Psoas muscle (tissue), 8 donors: ENCODE data around the gene GRID1. TPM values are rescaled to one million over a fixed set of nuclear protein-coding genes. Genes with fewer than 3 reads are reported as not detected.

Source experiments
- ATAC-seq, 4 donors: fragments of 200-7000 bp; cut with Tn5 transposase; one replicate each; pipeline ENCODE4 v1.9.1; 2020; ENCODE audit warnings: moderate library complexity in 3 of 4, mild to moderate bottlenecking in 2 of 4
- DNase-seq, 2 donors: peaks; one replicate each; pipeline ENCODE4 v3.0.0-alpha.2; 2020
- H3K27ac ChIP-seq: fragments of 200-600 bp; one replicate; pipeline ENCODE4 v1.8.0; 2022
- H3K27me3 ChIP-seq, 3 donors: fragments of 200-600 bp in 1 of 3; one replicate each; pipeline versions ENCODE4 v1.6.1 to v1.8.0; 2013 to 2022; ENCODE audit warnings: low read length in 2 of 3, mild to moderate bottlenecking in 2 of 3, moderate library complexity in 1 of 3; ENCODE audit not compliant: insufficient read depth in 3 of 3
- H3K36me3 ChIP-seq, 2 donors: fragments of 200-600 bp in 1 of 2; one replicate each; pipeline versions ENCODE4 v1.6.1 to v1.8.0; 2013 to 2022; ENCODE audit warnings: low read depth in 1 of 2, mild to moderate bottlenecking in 1 of 2, moderate library complexity in 1 of 2; ENCODE audit not compliant: insufficient read depth in 1 of 2
- H3K4me1 ChIP-seq: fragments of 200-600 bp; one replicate; pipeline ENCODE4 v1.8.0; 2022
- H3K4me3 ChIP-seq: fragments of 200-600 bp; one replicate; pipeline ENCODE4 v1.8.0; 2022; ENCODE audit warnings: mild to moderate bottlenecking
- H3K9me3 ChIP-seq: fragments of 200-600 bp; one replicate; pipeline ENCODE4 v1.8.0; 2022
- CTCF ChIP-seq: fragments of 200-600 bp; IDR thresholded peaks from one replicate; pipeline ENCODE4 v1.8.0; 2022; ENCODE audit warnings: antibody characterized with exemption
- WGBS, 3 donors: extraction: QIAGEN DNeasy Blood & Tissue Kit; methylation state at CpG; one replicate each; pipeline versions ENCODE4 v1.1.6 to v1.1.7; 2013; 5-methylcytosine and 5-hydroxymethylcytosine counted together
- intact Hi-C, 2 donors: fragments of 100-400 bp; cut with DNase I; formaldehyde crosslinking; loops; one replicate each; pipeline versions ENCODE4 v1.11.0 to v1.14.2; 2022
- polyA plus RNA-seq, 3 donors: library from polyadenylated mRNA; stranded (reverse); fragments of 200-250 nt; gene quantifications; one replicate each; pipeline ENCODE4 v1.2.3, GENCODE V29; 2013
- total RNA-seq, 4 donors: library from RNA; stranded (reverse); fragmentation: NEBNext Ultra II Directional in 2 of 4; extraction: Animal tissue kit (Norgen Biotek cat#: 25700) in 2 of 4; gene quantifications; one replicate each; pipeline versions ENCODE4 v1.2.1 to v1.2.4, GENCODE V29; 2021 to 2023
- donor health status: healthy with polysubstance abuse.
- donor health status: DM: no; HTN: no; CAD: no; lungs with moderate emphysema.
- donor health status: Bipolar disorder and iron deficiency.
- donor health status: healthy.
- donor health status: DM: yes; HTN: yes; CAD: no.
- donor health status: DM: no; HTN: no; CAD: no.
- donor health status: DM: no; HTN: no; CAD: no.
- donor health status: DM: yes; HTN: yes; CAD: no.

Gene GRID1
- total and polyA plus RNA-seq, 7 donors: 0.17 to 0.56 (median 0.24) TPM

- Histone ChIP-seq H3K27me3 (peaks cover 0 to 6% (median 5%) of the 10 kb centered on the region in 3 donors), H3K4me1 (no peaks in the 10 kb centered on the region), H3K27ac (no peak overlapping the region), H3K4me3 (no peak overlapping the region), H3K9me3 (no peaks in the 10 kb centered on the region), H3K36me3 (no peaks in the 10 kb centered on the region)
- DNase-seq (no peak), ATAC-seq (no peak)
- no peak for TF ChIP-seq CTCF
- WGBS, 3 donors: 32 to 39% (median 33%) methylated on average over 4 of the region's 4 CpGs
- intact Hi-C loops: no loop called here
Measured at GRCh38 chr10:86319676-86320075, 46.9 kb downstream of the GRID1 start.

GRCh38 chr10:86317949-86318725 is 48.5 kb downstream of the GRID1 start:
- ATAC-seq (no peak), DNase-seq (no peak)
- no peak overlapping the region for H3K27ac ChIP-seq
- no peaks in the 10 kb centered on the region for H3K9me3 ChIP-seq
- 82 to 84% (median 83%) methylated on average over 4 of the region's 4 CpGs for WGBS, 3 donors
- H3K4me1 ChIP-seq: no peaks in the 10 kb centered on the region
- intact Hi-C loops: no loop called here
- peaks cover 0 to 6% (median 5%) of the 10 kb centered on the region in 3 donors for H3K27me3 ChIP-seq
- no peak for TF ChIP-seq CTCF
- no peak overlapping the region for H3K4me3 ChIP-seq
- H3K36me3 ChIP-seq: no peaks in the 10 kb centered on the region

GRCh38 chr10:86316990-86317389 is 49.6 kb downstream of the GRID1 start:
- intact Hi-C loops: no loop called here
- Histone ChIP-seq H3K4me1 (no peaks in the 10 kb centered on the region), H3K9me3 (no peaks in the 10 kb centered on the region), H3K27me3 (peaks cover 0 to 6% (median 5%) of the 10 kb centered on the region in 3 donors), H3K4me3 (no peak overlapping the region), H3K27ac (no peak overlapping the region), H3K36me3 (no peaks in the 10 kb centered on the region)
- no peak for TF ChIP-seq CTCF
- DNase-seq: no peak
- WGBS, 3 donors: 60 to 68% (median 67%) methylated on average over 5 of the region's 5 CpGs
- ATAC-seq: no peak

GRCh38 chr10:86316274-86316835 is 50.2 kb downstream of the GRID1 start:
- H3K27me3 ChIP-seq: peaks cover 0 to 6% (median 5%) of the 10 kb centered on the region in 3 donors
- DNase-seq (no peak), ATAC-seq (no peak)
- no peak overlapping the region for H3K4me3 ChIP-seq
- no peaks in the 10 kb centered on the region for H3K36me3 ChIP-seq
- no peaks in the 10 kb centered on the region for H3K9me3 ChIP-seq
- TF ChIP-seq CTCF: no peak
- H3K4me1 ChIP-seq: no peaks in the 10 kb centered on the region
- intact Hi-C loops: no loop called here
- 56 to 68% (median 65%) methylated on average over 4 of the region's 4 CpGs for WGBS, 3 donors
- H3K27ac ChIP-seq: no peak overlapping the region
